Neural cell (in vitro differentiated cells): ENCODE measurements around the gene VOPP1. TPM values are rescaled to one million over a fixed set of nuclear protein-coding genes. Genes with fewer than 3 reads are reported as not detected.

Source experiments
- H2AFZ ChIP-seq: fragments of 200-600, 300-800 bp; sonication (generic), shearing (Covaris generic); 2 replicates; pipeline ENCODE4 v1.6.0; 2014; ENCODE audit warnings: low read depth, mild to moderate bottlenecking, antibody characterized with exemption, low read length, moderate library complexity
- H3F3A ChIP-seq: fragments of 200-600 bp; shearing (Covaris generic); 2 replicates; pipeline ENCODE4 v1.6.1; 2016; ENCODE audit warnings: mild to moderate bottlenecking, moderate library complexity, mixed read lengths, antibody characterized with exemption, low read length; ENCODE audit not compliant: insufficient read depth, poor library complexity, severe bottlenecking
- H3K27ac ChIP-seq: fragments of 200-600, 300-800 bp; sonication (generic), shearing (Covaris generic); 2 replicates; pipeline ENCODE4 v1.5.1; 2014; ENCODE audit warnings: mild to moderate bottlenecking, low read length, moderate library complexity
- H3K27me3 ChIP-seq: fragments of 300-800, 200-600 bp; sonication (generic), shearing (Covaris generic); 2 replicates; pipeline ENCODE4 v1.6.0; 2014; ENCODE audit warnings: mild to moderate bottlenecking, low read depth, low read length, moderate library complexity; ENCODE audit not compliant: insufficient read depth
- H3K36me3 ChIP-seq: fragments of 300-800, 200-600 bp; sonication (generic), shearing (Covaris generic); 2 replicates; pipeline ENCODE4 v1.5.1; 2014; ENCODE audit warnings: mild to moderate bottlenecking, antibody characterized with exemption, low read length, moderate library complexity; ENCODE audit not compliant: insufficient read depth
- H3K4me2 ChIP-seq: fragments of 300-800, 200-600 bp; sonication (generic), shearing (Covaris generic); 2 replicates; pipeline ENCODE4 v1.6.0; 2014; ENCODE audit warnings: mild to moderate bottlenecking, low read length
- H3K4me3 ChIP-seq: fragments of 300-800, 200-600 bp; sonication (generic), shearing (Covaris generic); 2 replicates; pipeline ENCODE4 v1.5.1; 2014; ENCODE audit warnings: mild to moderate bottlenecking, low read length, moderate library complexity
- H3K79me2 ChIP-seq: fragments of 200-600 bp; shearing (Covaris generic); replicated peaks from 2 replicates; pipeline ENCODE4 v1.6.0; 2014; ENCODE audit warnings: mild to moderate bottlenecking, low read length, moderate library complexity; ENCODE audit not compliant: insufficient read depth
- H3K9ac ChIP-seq: fragments of 300-800, 200-600 bp; sonication (generic), shearing (Covaris generic); 2 replicates; pipeline ENCODE4 v1.6.1; 2016; ENCODE audit warnings: mild to moderate bottlenecking, low read length, mixed read lengths
- H3K9me2 ChIP-seq: fragments of 200-600 bp; shearing (Covaris generic); 2 replicates; pipeline ENCODE4 v1.6.1; 2016; ENCODE audit warnings: mild to moderate bottlenecking, low read length, mixed read lengths; ENCODE audit not compliant: insufficient read depth
- H3K9me3 ChIP-seq: fragments of 200-600, 300-800 bp; sonication (generic), shearing (Covaris generic); 2 replicates; pipeline ENCODE4 v1.6.1; 2016; ENCODE audit warnings: mild to moderate bottlenecking, mixed run types, low read length, moderate library complexity, mixed read lengths
- H4K20me1 ChIP-seq: fragments of 200-600 bp; shearing (Covaris generic); 2 replicates; pipeline ENCODE4 v1.6.1; 2016; ENCODE audit warnings: mild to moderate bottlenecking, mixed run types; ENCODE audit not compliant: insufficient read depth
- CTCF ChIP-seq: fragments of 450-650 bp; IDR thresholded peaks from 2 replicates; pipeline ENCODE4 v1.5.1; 2014; ENCODE audit warnings: antibody characterized with exemption, mild to moderate bottlenecking, moderate library complexity; ENCODE audit not compliant: poor library complexity, severe bottlenecking
- EP300 ChIP-seq: fragments of 450-650 bp; conservative IDR thresholded peaks from 2 replicates; pipeline ENCODE4 v1.6.1; 2014; ENCODE audit warnings: antibody characterized with exemption, mild to moderate bottlenecking, moderate library complexity; ENCODE audit not compliant: poor library complexity, severe bottlenecking
- EZH2 ChIP-seq: fragments of 200-600, 300-800 bp; shearing (Covaris generic), sonication (generic); IDR thresholded peaks from 2 replicates; pipeline ENCODE4 v1.6.1; 2014; ENCODE audit warnings: antibody characterized with exemption, low read length, borderline replicate concordance, mild to moderate bottlenecking; ENCODE audit not compliant: insufficient read depth, poor library complexity, severe bottlenecking
- MXI1 ChIP-seq: fragments of 450-650 bp; conservative IDR thresholded peaks from 2 replicates; pipeline ENCODE4 v1.6.1; 2014; ENCODE audit warnings: antibody characterized with exemption, mild to moderate bottlenecking; ENCODE audit not compliant: poor library complexity, severe bottlenecking
- POLR2AphosphoS5 ChIP-seq: IDR thresholded peaks from 2 replicates; pipeline ENCODE4 v1.6.1; 2012
- RAD21 ChIP-seq: fragments of 450-650 bp; conservative IDR thresholded peaks from 2 replicates; pipeline ENCODE4 v1.6.1; 2014; ENCODE audit warnings: antibody characterized with exemption, mild to moderate bottlenecking, moderate library complexity
- REST ChIP-seq: IDR thresholded peaks from 2 replicates; pipeline ENCODE4 v1.6.1; 2012; ENCODE audit warnings: borderline replicate concordance
- SMC3 ChIP-seq: fragments of 450-650 bp; conservative IDR thresholded peaks from 2 replicates; pipeline ENCODE4 v1.6.1; 2014; ENCODE audit warnings: antibody characterized with exemption, mild to moderate bottlenecking, moderate library complexity; ENCODE audit not compliant: poor library complexity
- TAF1 ChIP-seq: IDR thresholded peaks from 2 replicates; pipeline ENCODE4 v1.6.1; 2012; ENCODE audit warnings: low read depth
- polyA plus RNA-seq: library from polyadenylated mRNA; depleted of rRNA; stranded (reverse); fragments of >200 nt; gene quantifications from 2 replicates; pipeline ENCODE4 v1.2.3, GENCODE V29; 2014

VOPP1 gene
- polyA plus RNA-seq, 1 donor from 2014 or later: 85.8 TPM

DNA sequence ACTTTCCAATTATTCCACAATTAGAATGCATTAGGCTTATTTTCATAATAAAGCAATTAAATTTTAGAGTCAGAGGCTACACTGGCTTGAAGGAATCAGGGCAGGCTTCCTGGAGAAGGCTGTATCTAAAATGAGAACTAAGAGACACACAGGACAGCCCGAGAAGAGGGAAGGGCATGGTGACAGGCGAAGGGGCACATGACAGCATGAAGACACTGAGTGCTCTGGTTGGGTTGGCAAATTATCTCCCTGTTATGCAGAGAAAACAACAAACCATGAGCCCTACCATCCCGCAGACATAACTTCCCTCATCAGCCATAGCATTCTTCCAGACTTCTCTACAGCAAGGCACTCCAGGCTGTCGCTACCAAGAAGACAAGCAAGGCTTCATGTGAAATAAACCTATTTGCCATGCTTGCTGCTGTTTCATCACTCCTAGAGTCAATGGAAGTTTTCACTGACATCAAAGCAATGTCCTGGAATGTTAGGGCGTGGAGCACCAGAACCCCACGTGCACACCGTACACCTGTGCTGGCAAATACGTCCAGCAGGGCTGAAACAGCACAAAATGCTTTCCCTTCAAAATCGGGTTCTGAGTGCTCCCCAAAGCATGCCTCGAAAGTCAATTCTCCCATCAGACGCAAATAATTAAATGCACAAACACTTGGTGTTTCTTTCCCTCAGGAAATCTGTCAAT lies 21.3 kb downstream of the VOPP1 start:
- peaks cover 48% of the 10 kb centered on the region for H3K79me2 ChIP-seq

More for the DNA sequence above, 21.3 kb downstream of the VOPP1 start:
- no peaks in the 10 kb centered on the region for H4K20me1 ChIP-seq
- H3K9ac ChIP-seq: no peak overlapping the region
- no peak overlapping the region for H3K4me2 ChIP-seq
- H2AFZ ChIP-seq: no peak overlapping the region
- H3K36me3 ChIP-seq: no peaks in the 10 kb centered on the region
- no peak overlapping the region for H3K4me3 ChIP-seq
- no peaks in the 10 kb centered on the region for H3K9me3 ChIP-seq
- no peaks in the 10 kb centered on the region for H3K9me2 ChIP-seq
- TF ChIP-seq RAD21 (no peak), EP300 (no peak), CTCF (no peak), EZH2 (no peak), SMC3 (no peak), POLR2AphosphoS5 (no peak), REST (no peak), MXI1 (no peak), TAF1 (no peak)
- no peak overlapping the region for H3K27ac ChIP-seq
- H3F3A ChIP-seq: no peaks in the 10 kb centered on the region
- H3K27me3 ChIP-seq: no peaks in the 10 kb centered on the region
